HepG2 (cell line): ENCODE measurements around the gene MED10. TPM values are rescaled to one million over a fixed set of nuclear protein-coding genes. Genes with fewer than 3 reads are reported as not detected.

Experiments used
- BHLHE40 ChIP-seq: IDR thresholded peaks from 2 replicates; pipeline ENCODE4 v1.6.1; 2011; ENCODE audit warnings: low read length, improper control_type of control experiment
- JARID2 ChIP-seq: sonication (generic); formaldehyde crosslinking; IDR thresholded peaks from 2 replicates; pipeline ENCODE4 v1.8.1; 2023; ENCODE audit warnings: missing genetic modification reagents, inconsistent platforms; ENCODE audit not compliant: insufficient replicate concordance
- KDM1A ChIP-seq: IDR thresholded peaks from 2 replicates; pipeline ENCODE4 v1.6.1; 2016; ENCODE audit warnings: missing compliant biosample characterization
- KLF16 ChIP-seq, 2 experiments: sonication (generic) in 1 of 2; formaldehyde crosslinking in 1 of 2; IDR thresholded peaks; 2 replicates each; pipeline versions ENCODE4 v1.6.1 to v1.8.0; 2016 to 2023; ENCODE audit warnings: missing genetic modification reagents in 2 of 2, missing compliant biosample characterization in 1 of 2
- NR2F2 ChIP-seq: IDR thresholded peaks from 2 replicates; pipeline ENCODE4 v1.6.1; 2012; ENCODE audit warnings: low read depth, inconsistent platforms, borderline replicate concordance
- SMAD9 ChIP-seq: sonication (generic); formaldehyde crosslinking; IDR thresholded peaks from 2 replicates; pipeline ENCODE4 v1.5.1; 2020; ENCODE audit warnings: mild to moderate bottlenecking, missing genetic modification reagents
- TBX3 ChIP-seq: fragments of 450-650 bp; IDR thresholded peaks from 2 replicates; pipeline ENCODE4 v1.6.1; 2017; ENCODE audit warnings: antibody characterized with exemption, mild to moderate bottlenecking, inconsistent platforms, borderline replicate concordance
- ZMYM3 ChIP-seq: sonication (generic); formaldehyde crosslinking; IDR thresholded peaks from 2 replicates; pipeline ENCODE4 v1.5.1; 2020; ENCODE audit warnings: mild to moderate bottlenecking, missing genetic modification reagents
- ZNF121 ChIP-seq: sonication (generic); formaldehyde crosslinking; IDR thresholded peaks from 2 replicates; pipeline ENCODE4 v1.5.0; 2020; ENCODE audit warnings: mild to moderate bottlenecking, missing genetic modification reagents
- ZNF674 ChIP-seq: sonication (generic); formaldehyde crosslinking; IDR thresholded peaks from 2 replicates; pipeline ENCODE4 v1.5.0; 2020; ENCODE audit warnings: low read depth, mild to moderate bottlenecking, missing genetic modification reagents
- polyA plus RNA-seq, 8 experiments: library from polyadenylated mRNA; depleted of rRNA in 3 of 8; stranded (reverse) in 7 of 8; unstranded in 1 of 8; fragments of >200 nt; fragmentation: Illumina TruSeq in 4 of 8; extraction: Trizol in 4 of 8; gene quantifications; 2 replicates each; pipeline versions ENCODE4 v1.2.1 to v1.2.3, GENCODE V29; 2011 to 2016; ENCODE audit warnings: low read depth in 4 of 8, missing spikeins in 1 of 8, mixed read lengths in 1 of 8; ENCODE audit not compliant: insufficient read depth in 1 of 8
- total RNA-seq, 5 experiments: library from RNA; depleted of rRNA; stranded (reverse); fragments of >200 nt; fragmentation: Illumina TruSeq; extraction: Trizol; gene quantifications; 2 replicates each; pipeline ENCODE4 v1.2.3, GENCODE V29; 2016; ENCODE audit warnings: low read depth in 1 of 5
- TF ChIP-seq, protein P1 (sequence below): sonication (generic); formaldehyde crosslinking; IDR thresholded peaks from 2 replicates; pipeline ENCODE4 v1.4.0; 2020; ENCODE audit warnings: mild to moderate bottlenecking, missing genetic modification reagents
- TF ChIP-seq, protein P2 (sequence below): sonication (generic); formaldehyde crosslinking; IDR thresholded peaks from 2 replicates; pipeline ENCODE4 v1.4.0; 2020; ENCODE audit warnings: mild to moderate bottlenecking, missing genetic modification reagents
- TF ChIP-seq, protein P3 (sequence below): sonication (generic); formaldehyde crosslinking; IDR thresholded peaks from 2 replicates; pipeline ENCODE4 v1.4.0; 2020; ENCODE audit warnings: missing genetic modification reagents
- TF ChIP-seq, protein P4 (sequence below): sonication (generic); formaldehyde crosslinking; IDR thresholded peaks from 2 replicates; pipeline ENCODE4 v1.4.0; 2020; ENCODE audit warnings: mild to moderate bottlenecking, missing genetic modification reagents

MED10 gene
- total and polyA plus RNA-seq, 2 of the 13 experiments (the other 11 are each of a cell fraction or from before 2014, with no cell fraction given) = 11.2 to 23.7 TPM

DNA sequence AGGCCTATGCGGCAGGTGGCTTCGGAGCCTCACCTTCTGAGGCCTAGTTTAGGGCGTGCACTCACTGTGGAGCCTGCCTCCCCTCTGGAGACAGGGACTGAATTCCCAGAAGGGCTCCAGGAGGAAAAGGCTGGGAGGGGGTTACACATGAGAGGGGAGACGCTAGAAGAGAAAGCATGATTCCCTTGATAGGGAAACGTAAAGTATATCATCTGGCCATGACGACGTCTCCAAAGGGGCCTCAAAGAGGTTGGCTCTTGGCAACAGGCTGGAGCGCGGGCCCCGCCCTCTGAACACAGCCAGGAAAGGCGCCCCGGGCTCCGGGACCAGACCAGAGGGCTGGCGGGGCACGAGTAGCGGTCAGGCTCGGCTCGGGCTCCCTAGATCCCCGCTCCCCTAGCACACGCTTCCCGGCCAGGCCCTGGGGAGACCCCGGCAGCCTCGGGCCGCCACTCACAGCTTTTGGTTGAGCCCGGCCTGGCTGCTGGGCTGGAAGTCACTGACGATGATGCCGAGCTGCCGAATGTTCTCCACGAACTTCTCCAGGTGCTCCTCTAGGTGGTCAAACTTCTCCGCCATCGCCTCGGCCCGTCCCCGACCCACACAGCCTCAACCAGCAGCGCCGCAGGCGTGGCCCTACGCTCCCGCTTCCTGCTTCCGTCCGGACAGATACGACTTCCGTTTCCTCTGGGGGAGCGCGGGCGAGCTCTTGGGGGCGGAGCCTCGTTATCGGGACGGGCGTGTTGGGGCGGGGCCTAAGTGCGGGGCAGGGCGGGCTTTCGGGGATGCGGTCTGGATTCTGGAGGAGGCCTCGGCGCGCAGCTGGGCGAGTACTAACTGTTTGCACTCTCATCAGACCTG is at the start of gene MED10 (continued):
- TF ChIP-seq ZMYM3 = no peak
- no peak for TF ChIP-seq BHLHE40
- TF ChIP-seq KLF16 (CRISPR knock-in tag; IDR thresholded peaks at IDR 0.05) = peak in 1 of 2 experiments; percentile 58; a peak in 1 of 4 replicates
- TF ChIP-seq SMAD9 (CRISPR knock-in tag) = no peak
- TF ChIP-seq JARID2 (CRISPR knock-in tag) = no peak
- TF ChIP-seq, protein P1, sequence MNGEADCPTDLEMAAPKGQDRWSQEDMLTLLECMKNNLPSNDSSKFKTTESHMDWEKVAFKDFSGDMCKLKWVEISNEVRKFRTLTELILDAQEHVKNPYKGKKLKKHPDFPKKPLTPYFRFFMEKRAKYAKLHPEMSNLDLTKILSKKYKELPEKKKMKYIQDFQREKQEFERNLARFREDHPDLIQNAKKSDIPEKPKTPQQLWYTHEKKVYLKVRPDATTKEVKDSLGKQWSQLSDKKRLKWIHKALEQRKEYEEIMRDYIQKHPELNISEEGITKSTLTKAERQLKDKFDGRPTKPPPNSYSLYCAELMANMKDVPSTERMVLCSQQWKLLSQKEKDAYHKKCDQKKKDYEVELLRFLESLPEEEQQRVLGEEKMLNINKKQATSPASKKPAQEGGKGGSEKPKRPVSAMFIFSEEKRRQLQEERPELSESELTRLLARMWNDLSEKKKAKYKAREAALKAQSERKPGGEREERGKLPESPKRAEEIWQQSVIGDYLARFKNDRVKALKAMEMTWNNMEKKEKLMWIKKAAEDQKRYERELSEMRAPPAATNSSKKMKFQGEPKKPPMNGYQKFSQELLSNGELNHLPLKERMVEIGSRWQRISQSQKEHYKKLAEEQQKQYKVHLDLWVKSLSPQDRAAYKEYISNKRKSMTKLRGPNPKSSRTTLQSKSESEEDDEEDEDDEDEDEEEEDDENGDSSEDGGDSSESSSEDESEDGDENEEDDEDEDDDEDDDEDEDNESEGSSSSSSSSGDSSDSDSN (CRISPR knock-in tag) = 0 out of 2 replicates have a peak, but pooled peaks have one; percentile 29
- peak; percentile 13; the same call in 1 of the 2 replicates for TF ChIP-seq ZNF121 (CRISPR knock-in tag)
- TF ChIP-seq, protein P2, sequence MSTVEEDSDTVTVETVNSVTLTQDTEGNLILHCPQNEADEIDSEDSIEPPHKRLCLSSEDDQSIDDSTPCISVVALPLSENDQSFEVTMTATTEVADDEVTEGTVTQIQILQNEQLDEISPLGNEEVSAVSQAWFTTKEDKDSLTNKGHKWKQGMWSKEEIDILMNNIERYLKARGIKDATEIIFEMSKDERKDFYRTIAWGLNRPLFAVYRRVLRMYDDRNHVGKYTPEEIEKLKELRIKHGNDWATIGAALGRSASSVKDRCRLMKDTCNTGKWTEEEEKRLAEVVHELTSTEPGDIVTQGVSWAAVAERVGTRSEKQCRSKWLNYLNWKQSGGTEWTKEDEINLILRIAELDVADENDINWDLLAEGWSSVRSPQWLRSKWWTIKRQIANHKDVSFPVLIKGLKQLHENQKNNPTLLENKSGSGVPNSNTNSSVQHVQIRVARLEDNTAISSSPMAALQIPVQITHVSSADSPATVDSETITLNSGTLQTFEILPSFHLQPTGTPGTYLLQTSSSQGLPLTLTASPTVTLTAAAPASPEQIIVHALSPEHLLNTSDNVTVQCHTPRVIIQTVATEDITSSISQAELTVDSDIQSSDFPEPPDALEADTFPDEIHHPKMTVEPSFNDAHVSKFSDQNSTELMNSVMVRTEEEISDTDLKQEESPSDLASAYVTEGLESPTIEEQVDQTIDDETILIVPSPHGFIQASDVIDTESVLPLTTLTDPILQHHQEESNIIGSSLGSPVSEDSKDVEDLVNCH (CRISPR knock-in tag) = no peak
- no peak; the same call in 1 of the 2 replicates for TF ChIP-seq NR2F2
- TF ChIP-seq, protein P3, sequence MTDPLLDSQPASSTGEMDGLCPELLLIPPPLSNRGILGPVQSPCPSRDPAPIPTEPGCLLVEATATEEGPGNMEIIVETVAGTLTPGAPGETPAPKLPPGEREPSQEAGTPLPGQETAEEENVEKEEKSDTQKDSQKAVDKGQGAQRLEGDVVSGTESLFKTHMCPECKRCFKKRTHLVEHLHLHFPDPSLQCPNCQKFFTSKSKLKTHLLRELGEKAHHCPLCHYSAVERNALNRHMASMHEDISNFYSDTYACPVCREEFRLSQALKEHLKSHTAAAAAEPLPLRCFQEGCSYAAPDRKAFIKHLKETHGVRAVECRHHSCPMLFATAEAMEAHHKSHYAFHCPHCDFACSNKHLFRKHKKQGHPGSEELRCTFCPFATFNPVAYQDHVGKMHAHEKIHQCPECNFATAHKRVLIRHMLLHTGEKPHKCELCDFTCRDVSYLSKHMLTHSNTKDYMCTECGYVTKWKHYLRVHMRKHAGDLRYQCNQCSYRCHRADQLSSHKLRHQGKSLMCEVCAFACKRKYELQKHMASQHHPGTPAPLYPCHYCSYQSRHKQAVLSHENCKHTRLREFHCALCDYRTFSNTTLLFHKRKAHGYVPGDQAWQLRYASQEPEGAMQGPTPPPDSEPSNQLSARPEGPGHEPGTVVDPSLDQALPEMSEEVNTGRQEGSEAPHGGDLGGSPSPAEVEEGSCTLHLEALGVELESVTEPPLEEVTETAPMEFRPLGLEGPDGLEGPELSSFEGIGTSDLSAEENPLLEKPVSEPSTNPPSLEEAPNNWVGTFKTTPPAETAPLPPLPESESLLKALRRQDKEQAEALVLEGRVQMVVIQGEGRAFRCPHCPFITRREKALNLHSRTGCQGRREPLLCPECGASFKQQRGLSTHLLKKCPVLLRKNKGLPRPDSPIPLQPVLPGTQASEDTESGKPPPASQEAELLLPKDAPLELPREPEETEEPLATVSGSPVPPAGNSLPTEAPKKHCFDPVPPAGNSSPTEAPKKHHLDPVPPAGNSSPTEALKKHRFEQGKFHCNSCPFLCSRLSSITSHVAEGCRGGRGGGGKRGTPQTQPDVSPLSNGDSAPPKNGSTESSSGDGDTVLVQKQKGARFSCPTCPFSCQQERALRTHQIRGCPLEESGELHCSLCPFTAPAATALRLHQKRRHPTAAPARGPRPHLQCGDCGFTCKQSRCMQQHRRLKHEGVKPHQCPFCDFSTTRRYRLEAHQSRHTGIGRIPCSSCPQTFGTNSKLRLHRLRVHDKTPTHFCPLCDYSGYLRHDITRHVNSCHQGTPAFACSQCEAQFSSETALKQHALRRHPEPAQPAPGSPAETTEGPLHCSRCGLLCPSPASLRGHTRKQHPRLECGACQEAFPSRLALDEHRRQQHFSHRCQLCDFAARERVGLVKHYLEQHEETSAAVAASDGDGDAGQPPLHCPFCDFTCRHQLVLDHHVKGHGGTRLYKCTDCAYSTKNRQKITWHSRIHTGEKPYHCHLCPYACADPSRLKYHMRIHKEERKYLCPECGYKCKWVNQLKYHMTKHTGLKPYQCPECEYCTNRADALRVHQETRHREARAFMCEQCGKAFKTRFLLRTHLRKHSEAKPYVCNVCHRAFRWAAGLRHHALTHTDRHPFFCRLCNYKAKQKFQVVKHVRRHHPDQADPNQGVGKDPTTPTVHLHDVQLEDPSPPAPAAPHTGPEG = no peak
- no peak for TF ChIP-seq TBX3
- TF ChIP-seq, protein P4, sequence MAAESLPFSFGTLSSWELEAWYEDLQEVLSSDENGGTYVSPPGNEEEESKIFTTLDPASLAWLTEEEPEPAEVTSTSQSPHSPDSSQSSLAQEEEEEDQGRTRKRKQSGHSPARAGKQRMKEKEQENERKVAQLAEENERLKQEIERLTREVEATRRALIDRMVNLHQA = no peak
- TF ChIP-seq KDM1A (CRISPR knock-in tag) = no peak
- TF ChIP-seq ZNF674 (CRISPR knock-in tag) = no peak
